ENCODE data around the gene PHOX2A. TPM values are rescaled to one million over a fixed set of nuclear protein-coding genes. Genes with fewer than 3 reads are reported as not detected.

Gene PHOX2A
- total RNA-seq, 4 donors from 2014 or later: not detected

GRCh38 chr11:72195518-72196270 is 48.3 kb downstream of the PHOX2A start:
- Histone ChIP-seq H3K36me3 (no peaks in the 10 kb centered on the region), H3K9me3 (no peaks in the 10 kb centered on the region), H3K4me3 (no peak overlapping the region), H3K27me3 (no peaks in the 10 kb centered on the region), H3K27ac (no peak overlapping the region), H3K4me1 (no peaks in the 10 kb centered on the region)
- TF ChIP-seq POLR2A (IDR thresholded peaks at IDR 0.05) (no peak), CTCF (IDR thresholded peaks at IDR 0.05) (no peak)
- intact Hi-C loops (cut with DNase I; ENCODE audit: low total_unique reads): no loop called here
- no peak for DNase-seq

- Histone ChIP-seq H3K36me3 (no peaks in the 10 kb centered on the region), H3K27me3 (no peaks in the 10 kb centered on the region), H3K9me3 (no peaks in the 10 kb centered on the region), H3K4me3 (no peak within 1 kb of the TSS), H3K4me1 (no peaks in the 10 kb centered on the region), H3K27ac (no peak within 1 kb of the TSS)
- intact Hi-C loops (cut with DNase I; ENCODE audit: low total_unique reads): no loop called here
- no peak for DNase-seq
- TF ChIP-seq POLR2A (IDR thresholded peaks at IDR 0.05) (no peak), CTCF (IDR thresholded peaks at IDR 0.05) (no peak)
These were observed 52.0 kb downstream of the PHOX2A start, which contains the start of gene FOLR1 for GRCh38 chr11:72191961-72192381. Gene FOLR1, plus strand, starts transcription at chr11:72192140. Its CDS starts 34 bp downstream, at chr11:72192174.

GRCh38 chr11:72190631-72191071 is 53.3 kb downstream of the PHOX2A start:
- H3K36me3 ChIP-seq: no peaks in the 10 kb centered on the region
- H3K27ac ChIP-seq: no peak overlapping the region
- H3K4me1 ChIP-seq: no peaks in the 10 kb centered on the region
- intact Hi-C loops (cut with DNase I; ENCODE audit: low total_unique reads): no loop called here
- H3K27me3 ChIP-seq: no peaks in the 10 kb centered on the region
- no peak for TF ChIP-seq CTCF (IDR thresholded peaks at IDR 0.05)
- TF ChIP-seq POLR2A (IDR thresholded peaks at IDR 0.05): no peak
- H3K9me3 ChIP-seq: no peaks in the 10 kb centered on the region
- H3K4me3 ChIP-seq: no peak overlapping the region
- no peak for DNase-seq

GRCh38 chr11:72189455-72190250 is 54.3 kb downstream of the PHOX2A start:
- no peaks in the 10 kb centered on the region for H3K9me3 ChIP-seq
- H3K4me3 ChIP-seq: no peak overlapping the region
- peak in 1 of 2 donors; percentile 38 for DNase-seq
- no peak for TF ChIP-seq POLR2A (IDR thresholded peaks at IDR 0.05)
- no peak for TF ChIP-seq CTCF (IDR thresholded peaks at IDR 0.05)
- H3K27ac ChIP-seq: no peak overlapping the region
- no peaks in the 10 kb centered on the region for H3K36me3 ChIP-seq
- no peaks in the 10 kb centered on the region for H3K27me3 ChIP-seq
- no peaks in the 10 kb centered on the region for H3K4me1 ChIP-seq
- intact Hi-C loops (cut with DNase I; ENCODE audit: low total_unique reads): no loop called here

Other genes with a start within 250 kb of the PHOX2A start
- gene IL18BP, start 245.3 kb downstream of the PHOX2A start, total RNA-seq: 10 to 100 TPM in 2 of 4 donors, 1 to 10 TPM in 2; 7.3 to 24.6 (median 10.5) TPM
- gene NUMA1, start 163.6 kb downstream of the PHOX2A start, total RNA-seq: 100 to 1,000 TPM; 159 to 365 (median 303) TPM
- 10 to 100 TPM in 1 of 4 donors, 1 to 10 TPM in 2, not detected in 1; 3.8 to 10.2 (median 9.6) TPM for gene LRRC51, start 163.3 kb downstream of the PHOX2A start, total RNA-seq
- 100 to 1,000 TPM in 1 of 4 donors, 10 to 100 TPM in 3; 46.0 to 115 (median 91.5) TPM for gene LAMTOR1, start 140.9 kb downstream of the PHOX2A start, total RNA-seq
- gene TOMT, start 138.3 kb downstream of the PHOX2A start, total RNA-seq: not detected
- gene ANAPC15, start 131.5 kb downstream of the PHOX2A start, total RNA-seq: 10 to 100 TPM in 2 of 4 donors, 1 to 10 TPM in 2; 6.5 to 56.9 (median 20.7) TPM
- not detected for gene FOLR3, start 108.5 kb downstream of the PHOX2A start, total RNA-seq
- 10 to 100 TPM in 1 of 4 donors, 1 to 10 TPM in 1, not detected in 2; 1.8 to 22.0 TPM for gene FOLR1, start 52.0 kb downstream of the PHOX2A start, total RNA-seq
- 10 to 100 TPM in 2 of 4 donors, 1 to 10 TPM in 1, under 1 TPM in 1; 0.51 to 52.1 (median 19.9) TPM for gene FOLR2, start 27.4 kb downstream of the PHOX2A start, total RNA-seq
- gene INPPL1, start 19.4 kb downstream of the PHOX2A start, total RNA-seq: 100 to 1,000 TPM in 1 of 4 donors, 10 to 100 TPM in 3; 47.1 to 200 (median 50.8) TPM
- 10 to 100 TPM; 11.5 to 26.5 (median 18.3) TPM for gene CLPB, start 190.4 kb upstream of the PHOX2A start, total RNA-seq

Data from uterus (tissue), 4 donors.